ENCODE data around the gene CDHR1. TPM values are rescaled to one million over a fixed set of nuclear protein-coding genes. Genes with fewer than 3 reads are reported as not detected.

The CDHR1 gene
- total RNA-seq, 1 donor from 2014 or later: 3.7 TPM

GRCh38 chr10:84224411-84225028 lies 30.2 kb downstream of the CDHR1 start:
- H3K9me3 Mint-ChIP-seq: peaks cover 6% of the 10 kb centered on the region

DNA sequence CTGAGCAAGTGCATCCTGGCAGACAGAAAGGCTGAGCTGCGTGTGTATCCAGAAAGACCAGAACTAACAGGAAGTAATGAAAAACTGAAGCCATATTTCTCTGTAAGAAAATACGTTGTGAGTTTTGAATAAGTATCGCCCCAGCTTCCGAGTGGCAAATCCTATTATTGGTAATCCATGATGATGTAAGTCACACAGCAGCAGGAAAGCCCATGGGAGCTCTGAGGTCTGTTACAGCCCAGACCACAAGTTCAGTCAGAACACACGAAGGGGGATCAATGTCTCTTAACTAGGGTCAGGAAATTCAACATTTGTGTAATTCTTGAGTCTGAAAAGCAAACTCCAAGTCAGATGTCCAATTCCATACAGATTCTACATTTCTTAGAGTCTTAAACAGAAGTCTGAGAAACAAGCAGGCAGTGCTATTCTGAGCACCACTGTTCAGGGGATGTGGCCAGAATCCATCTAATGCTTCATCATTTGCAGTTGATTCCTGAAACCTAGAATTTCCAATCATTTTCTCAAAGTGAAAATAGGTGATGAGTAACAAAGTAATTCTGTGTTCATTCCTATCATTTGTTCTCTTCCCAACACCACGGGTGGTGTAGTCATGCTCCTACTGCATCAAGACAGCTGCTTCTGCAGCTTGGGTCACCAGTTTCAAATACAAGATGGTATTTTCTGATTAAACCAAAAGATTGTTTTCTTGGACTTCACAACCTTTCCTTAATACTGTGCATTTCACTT lies 31.3 kb downstream of the CDHR1 start, which contains the start of gene LRIT2:
Gene LRIT2, minus strand, starts transcription at position 118 of the 747 bp plus-strand sequence. Its CDS starts 24 bp downstream, at position 94.
- ChIA-PET POLR2A (no interaction called here), CTCF (interaction anchor here (1.0 kb wide), 1 partner anchor 354 kb away, joined by 4 read pairs; no protein-coding TSS in a partner anchor)
- intact Hi-C loops (cut with micrococcal nuclease): no loop called here
- Mint-ChIP-seq H3K27me3 (peaks cover 20% of the 10 kb centered on the region), H3K27ac (no peak within 1 kb of the TSS), H3K36me3 (ENCODE audit: low read depth) (no peaks in the 10 kb centered on the region), H3K4me3 (no peak within 1 kb of the TSS), H3K4me1 (no peaks in the 10 kb centered on the region), H3K9me3 (peaks cover 4% of the 10 kb centered on the region)
- no peak for TF ChIP-seq CTCF (IDR thresholded peaks at IDR 0.05)
- no peak for ATAC-seq (ENCODE audit: low read depth)
- no peak for DNase-seq

More at GRCh38 chr10:84224411-84225028, 30.2 kb downstream of the CDHR1 start:
- ChIA-PET CTCF (interaction anchor here (1.0 to 1.2 kb wide), 2 partner anchors 77 to 353 kb away, joined by 3 to 4 read pairs; no protein-coding TSS in a partner anchor), POLR2A (no interaction called here)
- intact Hi-C loops (cut with micrococcal nuclease): no loop called here
- TF ChIP-seq CTCF (IDR thresholded peaks at IDR 0.05): no peak
- Mint-ChIP-seq H3K4me1 (no peaks in the 10 kb centered on the region), H3K27me3 (peaks cover 20% of the 10 kb centered on the region), H3K36me3 (ENCODE audit: low read depth) (no peaks in the 10 kb centered on the region), H3K27ac (no peak overlapping the region), H3K4me3 (no peak overlapping the region)
- DNase-seq: no peak
- no peak for ATAC-seq (ENCODE audit: low read depth)

GRCh38 chr10:84226616-84227015 lies 32.3 kb downstream of the CDHR1 start:
- no peaks in the 10 kb centered on the region for H3K4me1 Mint-ChIP-seq

GRCh38 chr10:84227810-84228209 lies 33.5 kb downstream of the CDHR1 start:
- H3K27me3 Mint-ChIP-seq: peaks cover 16% of the 10 kb centered on the region
- H3K36me3 Mint-ChIP-seq (ENCODE audit: low read depth): no peaks in the 10 kb centered on the region
- H3K27ac Mint-ChIP-seq: no peak overlapping the region
- H3K4me1 Mint-ChIP-seq: no peaks in the 10 kb centered on the region
- ChIA-PET POLR2A (no interaction called here), CTCF (no interaction called here)
- H3K9me3 Mint-ChIP-seq: peaks cover 4% of the 10 kb centered on the region
- H3K4me3 Mint-ChIP-seq: no peak overlapping the region
- no peak for DNase-seq
- ATAC-seq (ENCODE audit: low read depth): no peak
- intact Hi-C loops (cut with micrococcal nuclease): no loop called here
- TF ChIP-seq CTCF (IDR thresholded peaks at IDR 0.05): no peak

More at GRCh38 chr10:84226616-84227015, 32.3 kb downstream of the CDHR1 start:
- no peaks in the 10 kb centered on the region for H3K36me3 Mint-ChIP-seq (ENCODE audit: low read depth)
- CTCF ChIA-PET: no interaction called here
- no peak overlapping the region for H3K27ac Mint-ChIP-seq
- H3K27me3 Mint-ChIP-seq: peaks cover 20% of the 10 kb centered on the region
- POLR2A ChIA-PET: no interaction called here
- no peak for TF ChIP-seq CTCF (IDR thresholded peaks at IDR 0.05)
- intact Hi-C loops (cut with micrococcal nuclease): no loop called here
- no peak overlapping the region for H3K4me3 Mint-ChIP-seq
- ATAC-seq (ENCODE audit: low read depth) (no peak), DNase-seq (no peak)
- H3K9me3 Mint-ChIP-seq: peaks cover 4% of the 10 kb centered on the region

GRCh38 chr10:84230359-84230758 lies 36.0 kb downstream of the CDHR1 start:
- intact Hi-C loops (cut with micrococcal nuclease): no loop called here
- peaks cover 11% of the 10 kb centered on the region for H3K27me3 Mint-ChIP-seq
- H3K4me1 Mint-ChIP-seq: no peaks in the 10 kb centered on the region
- H3K36me3 Mint-ChIP-seq (ENCODE audit: low read depth): no peaks in the 10 kb centered on the region
- ATAC-seq (ENCODE audit: low read depth): no peak
- TF ChIP-seq CTCF (IDR thresholded peaks at IDR 0.05): no peak
- H3K9me3 Mint-ChIP-seq: peaks cover 4% of the 10 kb centered on the region
- POLR2A ChIA-PET: no interaction called here
- DNase-seq: no peak
- CTCF ChIA-PET: no interaction called here
- no peak overlapping the region for H3K4me3 Mint-ChIP-seq
- no peak overlapping the region for H3K27ac Mint-ChIP-seq
